ENCODE results near the gene TTC32. TPM values are rescaled to one million over a fixed set of nuclear protein-coding genes. Genes with fewer than 3 reads are reported as not detected.

Gene TTC32
- total RNA-seq, 2 donors from 2014 or later: 16.6 to 20.6 TPM

- no peak for TF ChIP-seq CTCF (IDR thresholded peaks at IDR 0.05)
- no peak for TF ChIP-seq POLR2A (IDR thresholded peaks at IDR 0.05)
- TF ChIP-seq POLR2AphosphoS5 (IDR thresholded peaks at IDR 0.05): no peak
- Histone ChIP-seq H3K4me1 (replicated peaks) (no peaks in the 10 kb centered on the region), H3K36me3 (no peaks in the 10 kb centered on the region), H3K27ac (no peak overlapping the region), H3K9me3 (no peaks in the 10 kb centered on the region), H3K27me3 (replicated peaks; ENCODE audit: insufficient read depth) (no peaks in the 10 kb centered on the region), H3K4me3 (no peak overlapping the region)
- intact Hi-C loops (cut with DNase I): no loop called here
- 75% methylated on average over 7 of the region's 7 CpGs for WGBS
- no peak for DNase-seq (ENCODE audit: low spot score)
Observed at GRCh38 chr2:19851116-19851695, 50.6 kb downstream of the TTC32 start.

- DNase-seq (ENCODE audit: low spot score): no peak
- 94% methylated on average over 14 of the region's 14 CpGs for WGBS
- H3K27ac ChIP-seq: no peak overlapping the region
- H3K27me3 ChIP-seq (replicated peaks; ENCODE audit: insufficient read depth): no peaks in the 10 kb centered on the region
- intact Hi-C loops (cut with DNase I): no loop called here
- H3K9me3 ChIP-seq: no peaks in the 10 kb centered on the region
- no peaks in the 10 kb centered on the region for H3K36me3 ChIP-seq
- TF ChIP-seq CTCF (IDR thresholded peaks at IDR 0.05) (no peak), POLR2AphosphoS5 (IDR thresholded peaks at IDR 0.05) (no peak)
- H3K4me1 ChIP-seq (replicated peaks): no peaks in the 10 kb centered on the region
- no peak overlapping the region for H3K4me3 ChIP-seq
Observed at GRCh38 chr2:19850056-19851050, 51.4 kb downstream of the TTC32 start.

- Histone ChIP-seq H3K36me3 (no peaks in the 10 kb centered on the region), H3K9me3 (no peaks in the 10 kb centered on the region), H3K27me3 (replicated peaks; ENCODE audit: insufficient read depth) (no peaks in the 10 kb centered on the region), H3K4me3 (no peak overlapping the region), H3K4me1 (replicated peaks) (no peaks in the 10 kb centered on the region), H3K27ac (no peak overlapping the region)
- TF ChIP-seq POLR2AphosphoS5 (IDR thresholded peaks at IDR 0.05) (no peak), POLR2A (IDR thresholded peaks at IDR 0.05) (no peak), CTCF (IDR thresholded peaks at IDR 0.05) (no peak)
- WGBS: 91% methylated on average over 5 of the region's 5 CpGs
- intact Hi-C loops (cut with DNase I): no loop called here
- DNase-seq (ENCODE audit: low spot score): no peak
Observed at GRCh38 chr2:19848952-19849351, 52.8 kb downstream of the TTC32 start.

GRCh38 chr2:19848029-19848750 is 53.6 kb downstream of the TTC32 start:
- intact Hi-C loops (cut with DNase I): no loop called here
- no peak for TF ChIP-seq CTCF (IDR thresholded peaks at IDR 0.05)
- TF ChIP-seq POLR2A (IDR thresholded peaks at IDR 0.05): no peak
- TF ChIP-seq POLR2AphosphoS5 (IDR thresholded peaks at IDR 0.05): no peak
- Histone ChIP-seq H3K9me3 (no peaks in the 10 kb centered on the region), H3K4me1 (replicated peaks) (no peaks in the 10 kb centered on the region), H3K27me3 (replicated peaks; ENCODE audit: insufficient read depth) (no peaks in the 10 kb centered on the region), H3K36me3 (no peaks in the 10 kb centered on the region), H3K4me3 (no peak overlapping the region), H3K27ac (no peak overlapping the region)
- no peak for DNase-seq (ENCODE audit: low spot score)
- 94% methylated on average over 11 of the region's 11 CpGs for WGBS

Measured in prostate gland (tissue), 2 donors.